Fibroblast of upper back skin (primary cell): ENCODE measurements around the gene PGAM2.
"Not testable (repeated sequence)": the region's sequence is repeated elsewhere in the genome, so short reads cannot be mapped to it uniquely, and the experiment has no call there.

Source experiments
- DNase-seq: peaks from one replicate; pipeline ENCODE4 v3.0.0-alpha.2; 2013

PGAM2 gene

DNA sequence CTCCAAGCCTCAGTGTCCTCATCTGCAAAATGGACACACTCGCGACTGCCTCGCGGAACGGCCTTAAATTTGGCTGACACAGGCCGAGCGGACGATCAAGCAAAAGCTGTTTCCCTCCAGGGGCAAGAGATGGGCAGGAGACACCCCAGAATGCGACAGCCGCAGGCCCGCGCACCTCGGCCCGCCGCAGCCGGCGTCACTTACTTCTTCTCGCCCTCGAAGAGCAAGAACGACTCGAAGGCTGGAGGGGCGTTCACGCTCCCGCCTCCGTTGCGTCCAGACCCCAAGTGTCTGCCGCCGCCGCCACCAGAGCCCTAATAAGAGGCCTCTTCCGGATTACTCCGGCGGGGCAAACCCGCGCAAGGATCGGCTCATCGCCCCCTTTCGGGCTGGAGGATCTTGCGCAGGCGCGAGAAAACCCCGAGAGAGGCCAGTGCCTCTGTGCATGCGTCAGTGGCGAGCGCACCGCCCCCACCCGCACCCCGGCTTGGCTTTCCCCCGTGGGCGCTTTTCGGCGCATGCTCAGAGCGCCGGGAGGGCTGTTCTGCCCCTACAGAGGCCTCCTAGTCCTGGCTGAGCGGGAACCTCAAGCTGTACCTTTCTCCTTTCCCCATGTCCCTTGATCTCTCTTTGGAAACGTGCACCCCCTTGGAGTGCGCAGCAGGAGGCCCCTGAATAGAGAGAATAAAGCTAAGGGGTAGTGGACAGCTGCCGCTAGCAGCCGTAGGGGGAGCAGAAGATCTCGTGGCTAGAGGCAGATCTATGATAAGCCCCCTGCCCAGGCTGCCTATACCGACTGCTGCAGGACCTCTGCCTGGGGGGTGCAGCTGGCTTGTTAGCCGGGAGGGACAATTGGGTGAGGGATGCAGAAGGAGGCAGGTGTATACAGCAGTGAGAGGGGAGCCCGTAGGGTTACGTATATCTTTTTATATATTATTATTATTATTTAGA, 46.2 kb downstream of the PGAM2 start:
- peak; percentile 96 for DNase-seq

DNA sequence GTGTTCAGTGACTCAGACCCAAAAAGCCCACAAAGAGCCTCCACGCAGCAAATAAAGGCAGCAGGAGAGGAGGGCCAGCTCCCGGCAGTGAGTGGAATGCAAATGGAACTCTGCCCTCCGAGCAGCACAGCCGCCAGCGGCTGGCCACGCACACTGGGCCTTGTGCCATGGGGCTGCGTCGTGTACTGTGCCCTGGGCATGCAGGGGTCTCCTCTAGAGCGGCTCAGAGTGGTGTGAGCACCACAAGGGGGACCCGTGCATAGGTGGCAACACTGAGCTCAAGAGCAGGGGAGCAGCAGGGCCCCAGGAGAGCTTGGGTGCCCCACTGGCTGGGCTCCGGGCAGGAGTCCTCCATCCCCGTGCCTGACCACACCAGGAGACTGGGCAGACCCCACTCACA, 50.3 kb downstream of the PGAM2 start:
- DNase-seq = not testable (repeated sequence)
